Stimulated activated CD4-positive, alpha-beta T cell treated with anti-CD3 and anti-CD28 coated beads, TNF-alpha, amount 100 ng/mL, for 1 hour (primary cell): ENCODE measurements around the gene RHCG.
A peak's percentile ranks its signal among the peaks of the same experiment; 100 is the strongest.

Experiments
- DNase-seq, 3 donors: peaks; one replicate each; pipeline ENCODE4 v3.0.0-alpha.2; 2020; ENCODE audit warnings: low read depth in 3 of 3, low spot score in 1 of 3

Gene RHCG

DNA sequence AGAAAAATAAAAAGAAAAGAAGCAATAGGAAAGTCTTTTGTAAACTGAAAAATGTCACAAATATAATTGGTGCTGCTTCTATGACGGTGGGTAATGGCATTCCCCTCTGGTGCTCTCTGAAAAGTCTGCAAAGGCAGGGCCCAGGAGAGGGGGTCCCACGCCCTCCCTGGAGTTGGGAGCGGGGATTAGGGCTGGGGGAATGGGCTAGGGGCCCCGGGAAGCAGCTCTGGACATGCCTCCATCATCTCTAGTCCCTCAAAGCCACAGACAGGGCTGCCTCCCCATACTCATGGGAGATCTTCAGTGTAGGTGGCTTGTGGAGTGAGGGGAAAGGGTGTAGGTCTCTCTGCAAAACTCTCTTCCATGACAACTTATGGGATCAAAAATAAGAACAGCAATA lies 7.8 kb upstream of the RHCG start:
- DNase-seq: no peak

DNA sequence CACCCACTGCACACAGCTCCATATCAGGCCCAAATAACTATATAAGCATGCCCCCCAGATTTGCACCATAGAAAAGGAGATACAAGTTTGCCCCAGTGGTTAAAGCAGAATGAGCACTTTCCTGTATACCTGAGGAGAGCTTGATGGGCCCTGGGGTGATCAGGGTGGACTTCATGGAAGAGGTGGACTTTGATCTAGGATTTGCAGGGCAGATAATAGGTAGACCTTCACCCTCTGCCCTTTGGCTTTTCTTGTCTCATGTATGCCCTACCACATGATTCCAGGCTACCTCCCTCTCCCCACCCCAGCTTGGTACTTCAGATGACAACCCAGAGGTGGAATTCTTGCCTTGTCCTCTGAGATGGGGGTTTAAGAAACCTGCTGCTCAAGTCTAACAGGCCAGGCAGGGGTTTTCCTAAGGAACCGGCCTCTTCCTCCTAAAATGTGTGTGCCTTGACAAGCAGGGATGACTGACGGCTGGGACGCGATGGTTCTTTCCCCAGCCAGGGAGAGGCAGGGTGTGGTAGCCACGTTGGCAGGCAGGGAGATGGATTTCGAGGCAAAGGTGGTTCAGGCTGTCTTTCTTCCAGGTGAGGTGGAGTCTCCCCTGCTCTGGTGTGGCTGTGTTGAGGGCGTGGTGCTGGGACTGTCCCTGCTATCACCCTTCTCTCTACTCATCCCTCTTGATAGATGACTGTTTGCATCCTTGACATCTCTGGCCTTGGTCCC lies 6.6 kb upstream of the RHCG start:
- no peak for DNase-seq

DNA sequence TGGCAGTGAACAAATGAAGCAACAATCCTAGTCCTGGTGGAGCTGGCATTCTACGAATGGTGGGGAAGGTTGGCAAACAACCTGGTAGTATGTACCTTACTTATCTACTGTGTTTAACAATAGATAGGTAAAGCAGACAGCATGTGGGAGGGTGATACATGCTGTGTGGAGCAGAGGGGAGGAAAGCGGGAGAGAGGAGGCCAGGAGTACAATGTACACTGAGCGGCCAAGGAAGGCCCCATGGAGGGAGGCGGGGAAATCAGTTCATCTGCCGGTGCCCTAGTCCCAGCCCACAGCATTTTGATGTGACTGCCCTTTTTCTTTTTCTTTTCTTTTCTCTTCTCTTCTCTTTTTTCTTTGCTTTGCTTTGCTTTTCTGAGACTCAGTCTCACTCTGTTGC lies 5.3 kb upstream of the RHCG start:
- no peak for DNase-seq

- no peak for DNase-seq
These were observed 4.3 kb upstream of the RHCG start for GRCh38 chr15:89500397-89501270.

- DNase-seq: no peak
These were observed 2.8 kb upstream of the RHCG start for GRCh38 chr15:89499156-89499555.

DNA sequence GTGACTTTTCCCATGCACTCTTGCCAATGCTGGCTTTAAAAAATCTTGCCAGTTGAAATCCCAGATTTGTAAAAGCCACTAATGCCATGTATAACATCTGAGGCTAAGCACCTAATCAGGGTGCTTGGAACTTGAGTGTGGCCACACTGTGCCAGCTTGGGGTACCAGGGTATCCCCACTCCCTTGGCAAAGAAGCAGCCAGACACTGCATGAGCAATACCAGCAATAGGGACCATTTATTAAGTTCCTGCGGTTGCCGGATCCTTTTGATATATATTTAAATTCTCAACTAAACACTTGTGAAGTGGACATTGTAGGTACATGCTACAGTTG lies 2.2 kb upstream of the RHCG start:
- DNase-seq: no peak

- DNase-seq: no peak
These were observed 848 bp upstream of the RHCG start for GRCh38 chr15:89497231-89497630.

DNA sequence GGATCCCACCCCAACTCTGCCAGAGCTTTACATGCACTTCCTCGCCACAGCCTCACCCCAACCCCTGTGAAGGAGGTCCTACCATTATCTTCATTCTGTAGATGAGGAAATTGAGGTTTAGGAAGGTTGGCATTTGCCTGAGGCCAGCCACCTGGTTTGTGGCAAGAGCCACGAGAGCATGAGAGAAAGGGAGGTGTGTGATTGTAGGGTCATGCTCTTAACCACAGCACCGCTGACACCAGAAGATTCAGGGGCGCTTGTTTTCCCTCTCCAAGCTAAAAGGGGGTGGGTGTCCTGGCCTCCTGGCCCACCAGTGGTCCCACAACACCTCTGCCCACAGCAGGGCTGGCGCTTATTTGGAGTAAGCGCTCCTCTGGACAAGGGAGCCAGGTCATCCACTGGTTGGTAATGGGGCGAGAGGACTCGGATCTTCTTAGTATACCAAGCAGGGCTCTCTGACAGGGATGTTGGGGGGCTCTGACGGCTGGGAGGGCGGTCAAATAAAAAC lies 691 bp downstream of the RHCG start:
- DNase-seq: no peak

DNA sequence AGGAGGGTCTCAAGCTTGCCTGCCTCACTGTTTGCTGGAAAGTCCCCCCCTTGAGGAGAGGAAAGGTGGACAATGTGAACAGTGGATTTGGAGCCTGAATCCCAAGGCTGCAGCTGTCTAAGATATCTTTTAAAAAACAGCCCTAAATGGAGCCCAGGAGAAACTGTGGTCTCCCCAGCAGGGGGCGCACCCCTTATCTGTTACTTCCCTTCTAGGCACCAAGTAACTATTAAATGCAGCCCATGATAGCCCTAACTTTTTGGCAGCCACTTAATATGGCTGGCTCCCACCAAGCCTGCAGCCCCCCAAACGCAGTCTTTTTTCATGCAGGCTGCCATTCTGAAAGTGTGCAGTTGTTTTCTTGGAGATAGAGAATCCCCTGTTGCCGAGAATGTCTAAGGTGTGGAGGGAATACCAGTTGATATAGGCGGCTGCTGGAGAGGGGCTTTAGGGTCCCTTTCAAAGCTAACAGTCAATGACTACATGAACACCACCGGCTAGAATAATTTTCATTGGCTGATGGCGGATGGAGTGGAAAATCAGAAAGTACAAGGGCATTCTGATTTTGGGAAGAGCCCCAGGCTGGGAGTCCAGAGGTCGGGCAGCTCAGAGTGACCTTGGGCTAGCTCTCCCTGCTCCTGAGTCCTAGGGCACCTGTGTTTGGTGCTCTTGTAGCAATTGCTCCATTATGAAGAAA lies 1.3 kb downstream of the RHCG start:
- no peak for DNase-seq

GRCh38 chr15:89494031-89494430 lies 2.4 kb downstream of the RHCG start:
- no peak for DNase-seq

GRCh38 chr15:89492934-89493631 lies 3.3 kb downstream of the RHCG start:
- DNase-seq: no peak

DNA sequence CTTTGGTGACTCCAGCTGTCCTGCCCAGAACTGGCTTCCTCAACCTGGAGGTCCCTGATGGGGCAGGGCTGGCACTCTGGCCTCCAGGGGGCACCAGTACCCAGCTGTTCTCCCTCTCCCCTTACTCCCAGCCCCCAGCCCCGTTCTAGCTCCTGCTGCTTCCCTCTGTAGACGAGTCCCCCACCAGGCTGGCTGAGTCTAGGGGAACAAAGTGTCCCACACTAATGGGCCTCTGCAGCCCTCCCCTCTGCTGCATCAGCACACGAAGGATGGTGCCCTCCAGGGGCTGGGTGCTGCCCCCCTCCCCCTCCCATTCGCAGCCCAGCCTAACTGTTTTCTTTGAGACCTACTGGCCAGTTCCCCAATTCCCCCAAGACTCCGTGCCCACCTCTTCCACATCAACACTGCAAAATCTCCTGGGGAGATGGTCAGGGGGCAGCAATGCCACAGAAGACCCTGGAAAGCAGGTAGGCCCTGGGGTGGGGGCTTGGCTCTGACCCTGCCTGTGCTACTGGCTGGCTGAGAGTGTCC lies 4.2 kb downstream of the RHCG start:
- no peak for DNase-seq

DNA sequence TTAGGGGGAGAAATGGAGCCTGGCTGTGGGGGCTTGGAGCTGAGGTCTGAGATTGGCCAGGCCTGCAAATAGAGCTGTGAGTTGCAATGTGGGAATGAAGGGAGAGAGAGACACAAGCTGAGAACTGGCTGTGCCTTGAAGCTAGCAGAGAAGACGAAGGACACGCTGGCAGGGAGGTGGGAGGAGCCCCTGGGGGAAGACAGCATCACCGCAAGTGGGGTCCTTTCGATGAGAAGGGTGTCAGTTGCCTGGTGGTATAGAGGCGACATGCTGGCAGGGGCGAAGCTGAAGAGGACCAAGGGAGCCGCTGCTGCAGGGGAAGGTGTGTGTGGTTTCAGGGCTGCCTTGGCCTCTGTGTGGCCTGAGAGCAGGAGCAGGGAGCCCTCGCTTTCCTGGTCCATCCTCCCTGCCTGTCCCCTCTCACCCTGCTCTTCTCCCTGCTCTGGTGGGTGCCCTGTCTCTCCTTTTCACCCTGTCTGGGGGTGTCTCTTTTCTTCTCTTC lies 5.5 kb downstream of the RHCG start:
- DNase-seq: no peak

- no peak for DNase-seq
These were observed 6.1 kb downstream of the RHCG start for GRCh38 chr15:89490081-89490813.

- no peak for DNase-seq
These were observed 7.0 kb downstream of the RHCG start for GRCh38 chr15:89489376-89489775.

DNA sequence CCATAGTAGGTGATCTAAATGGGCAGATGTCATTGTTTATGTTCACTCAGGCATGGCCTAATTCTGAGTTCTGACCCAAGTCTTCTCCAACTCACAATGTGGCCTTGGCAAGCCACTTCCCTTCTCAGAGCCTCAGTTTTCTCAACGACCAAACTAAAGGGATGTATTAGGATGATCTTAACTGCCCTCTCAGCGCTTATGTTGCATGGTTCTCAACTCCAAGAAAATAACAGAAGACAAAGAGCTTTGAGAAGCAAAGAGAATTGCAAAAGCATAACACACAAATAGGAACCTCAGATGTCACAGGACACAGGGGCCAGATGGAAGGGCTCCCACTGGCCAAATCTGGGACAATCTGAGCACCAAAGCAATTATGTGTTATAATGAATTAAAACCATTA lies 8.6 kb downstream of the RHCG start:
- no peak for DNase-seq

DNA sequence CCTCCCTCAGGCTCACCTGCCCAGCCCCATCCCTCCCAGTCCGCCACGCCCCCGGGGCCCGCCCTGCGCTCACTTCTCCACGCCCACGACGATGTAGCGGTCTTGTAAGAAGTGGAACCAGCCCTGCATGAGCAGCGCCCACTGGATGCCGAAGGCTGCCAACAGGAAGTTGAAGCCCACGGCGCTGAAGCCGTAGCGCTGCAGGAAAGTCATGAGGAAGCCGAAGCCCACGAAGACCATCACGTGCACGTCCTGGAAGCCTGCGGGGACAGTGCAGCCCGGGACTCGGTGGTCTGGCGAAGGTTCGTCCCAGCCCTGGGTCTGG lies 9.7 kb downstream of the RHCG start:
- DNase-seq: peak in 1 of 3 donors; percentile 16

DNA sequence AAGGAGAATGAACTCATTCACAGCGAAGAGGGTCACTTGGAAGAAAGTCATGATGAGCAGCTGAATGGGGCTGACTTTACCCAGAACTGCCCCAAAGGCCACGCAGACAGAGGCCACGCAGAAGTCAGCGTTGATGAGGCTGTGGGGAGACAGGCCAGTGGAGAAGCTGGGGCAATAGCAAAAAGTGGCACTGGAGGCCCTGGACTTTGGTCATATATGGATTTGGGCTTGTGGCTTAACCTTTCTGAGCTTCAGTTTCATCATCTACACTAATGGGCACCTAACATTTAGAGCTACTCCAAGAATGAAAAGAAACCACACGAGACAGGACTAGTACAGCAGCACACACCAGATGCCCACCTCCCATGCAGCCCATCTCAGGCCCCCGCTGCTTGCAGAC lies 13.3 kb downstream of the RHCG start:
- no peak for DNase-seq

- no peak for DNase-seq
These were observed 14.2 kb downstream of the RHCG start for GRCh38 chr15:89482139-89482538.

DNA sequence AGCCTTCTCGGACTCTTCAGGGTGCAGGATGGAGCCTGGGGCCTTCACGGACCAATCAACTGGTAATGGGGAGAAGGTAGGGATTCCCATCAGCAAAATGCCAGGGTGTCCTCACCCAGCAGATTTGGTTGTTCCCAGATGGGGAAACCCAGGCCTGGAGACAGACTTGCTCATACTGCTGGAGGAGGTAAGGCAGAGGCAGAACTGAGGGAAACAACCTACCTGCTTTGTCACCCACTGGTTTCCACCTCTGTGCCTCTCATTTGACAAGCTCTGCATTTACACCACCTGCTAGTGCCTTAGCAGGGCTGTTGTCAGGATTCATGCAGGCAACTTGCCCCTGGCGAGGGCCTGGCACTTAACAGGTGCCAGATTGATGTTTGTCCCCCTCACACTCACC lies 15.9 kb downstream of the RHCG start:
- no peak for DNase-seq
